ENCODE results near the gene TSC22D4.
"Not testable (repeated sequence)": the region's sequence is repeated elsewhere in the genome, so short reads cannot be mapped to it uniquely, and the experiment has no call there.

DNA sequence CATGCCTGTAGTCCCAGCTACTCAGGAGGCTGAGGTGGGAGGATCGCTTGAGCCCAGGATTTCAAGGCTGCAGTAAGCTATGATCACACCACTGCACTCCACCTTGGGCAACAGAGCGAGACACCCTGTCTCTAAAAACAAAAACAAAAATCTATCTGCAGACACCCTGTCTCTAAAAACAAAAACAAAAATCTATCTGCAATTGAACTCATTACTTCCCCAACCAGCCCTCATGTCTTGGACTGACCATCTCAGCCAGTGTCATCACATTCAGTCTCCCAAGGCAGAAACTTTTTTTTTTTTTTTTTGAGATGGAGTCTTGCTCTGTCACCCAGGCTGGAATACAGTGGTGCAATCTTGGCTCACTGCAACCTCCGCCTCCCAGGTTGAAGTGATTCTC is 25.0 kb upstream of the TSC22D4 start:
- TF ChIP-seq, protein P1, sequence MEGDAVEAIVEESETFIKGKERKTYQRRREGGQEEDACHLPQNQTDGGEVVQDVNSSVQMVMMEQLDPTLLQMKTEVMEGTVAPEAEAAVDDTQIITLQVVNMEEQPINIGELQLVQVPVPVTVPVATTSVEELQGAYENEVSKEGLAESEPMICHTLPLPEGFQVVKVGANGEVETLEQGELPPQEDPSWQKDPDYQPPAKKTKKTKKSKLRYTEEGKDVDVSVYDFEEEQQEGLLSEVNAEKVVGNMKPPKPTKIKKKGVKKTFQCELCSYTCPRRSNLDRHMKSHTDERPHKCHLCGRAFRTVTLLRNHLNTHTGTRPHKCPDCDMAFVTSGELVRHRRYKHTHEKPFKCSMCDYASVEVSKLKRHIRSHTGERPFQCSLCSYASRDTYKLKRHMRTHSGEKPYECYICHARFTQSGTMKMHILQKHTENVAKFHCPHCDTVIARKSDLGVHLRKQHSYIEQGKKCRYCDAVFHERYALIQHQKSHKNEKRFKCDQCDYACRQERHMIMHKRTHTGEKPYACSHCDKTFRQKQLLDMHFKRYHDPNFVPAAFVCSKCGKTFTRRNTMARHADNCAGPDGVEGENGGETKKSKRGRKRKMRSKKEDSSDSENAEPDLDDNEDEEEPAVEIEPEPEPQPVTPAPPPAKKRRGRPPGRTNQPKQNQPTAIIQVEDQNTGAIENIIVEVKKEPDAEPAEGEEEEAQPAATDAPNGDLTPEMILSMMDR (IDR thresholded peaks at IDR 0.05; ENCODE audit: low read depth, low read length, missing input control) = not testable (repeated sequence)
- not testable (repeated sequence) for TF ChIP-seq HNF4A (conservative IDR thresholded peaks at IDR 0.05); EGR1 (IDR thresholded peaks at IDR 0.05; ENCODE audit: low read depth in 2 of 2); RAD21 (IDR thresholded peaks at IDR 0.05); FOXA1 (IDR thresholded peaks at IDR 0.05); YY1 (IDR thresholded peaks at IDR 0.05); GABPA (IDR thresholded peaks at IDR 0.05 in 1 of 2, conservative IDR thresholded peaks at IDR 0.05 in 1 of 2); TAF1 (conservative IDR thresholded peaks at IDR 0.05); SP1 (IDR thresholded peaks at IDR 0.05)
- TF ChIP-seq, protein P2, sequence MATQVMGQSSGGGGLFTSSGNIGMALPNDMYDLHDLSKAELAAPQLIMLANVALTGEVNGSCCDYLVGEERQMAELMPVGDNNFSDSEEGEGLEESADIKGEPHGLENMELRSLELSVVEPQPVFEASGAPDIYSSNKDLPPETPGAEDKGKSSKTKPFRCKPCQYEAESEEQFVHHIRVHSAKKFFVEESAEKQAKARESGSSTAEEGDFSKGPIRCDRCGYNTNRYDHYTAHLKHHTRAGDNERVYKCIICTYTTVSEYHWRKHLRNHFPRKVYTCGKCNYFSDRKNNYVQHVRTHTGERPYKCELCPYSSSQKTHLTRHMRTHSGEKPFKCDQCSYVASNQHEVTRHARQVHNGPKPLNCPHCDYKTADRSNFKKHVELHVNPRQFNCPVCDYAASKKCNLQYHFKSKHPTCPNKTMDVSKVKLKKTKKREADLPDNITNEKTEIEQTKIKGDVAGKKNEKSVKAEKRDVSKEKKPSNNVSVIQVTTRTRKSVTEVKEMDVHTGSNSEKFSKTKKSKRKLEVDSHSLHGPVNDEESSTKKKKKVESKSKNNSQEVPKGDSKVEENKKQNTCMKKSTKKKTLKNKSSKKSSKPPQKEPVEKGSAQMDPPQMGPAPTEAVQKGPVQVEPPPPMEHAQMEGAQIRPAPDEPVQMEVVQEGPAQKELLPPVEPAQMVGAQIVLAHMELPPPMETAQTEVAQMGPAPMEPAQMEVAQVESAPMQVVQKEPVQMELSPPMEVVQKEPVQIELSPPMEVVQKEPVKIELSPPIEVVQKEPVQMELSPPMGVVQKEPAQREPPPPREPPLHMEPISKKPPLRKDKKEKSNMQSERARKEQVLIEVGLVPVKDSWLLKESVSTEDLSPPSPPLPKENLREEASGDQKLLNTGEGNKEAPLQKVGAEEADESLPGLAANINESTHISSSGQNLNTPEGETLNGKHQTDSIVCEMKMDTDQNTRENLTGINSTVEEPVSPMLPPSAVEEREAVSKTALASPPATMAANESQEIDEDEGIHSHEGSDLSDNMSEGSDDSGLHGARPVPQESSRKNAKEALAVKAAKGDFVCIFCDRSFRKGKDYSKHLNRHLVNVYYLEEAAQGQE (IDR thresholded peaks at IDR 0.05) = not testable (repeated sequence)
- TF ChIP-seq, protein P3, sequence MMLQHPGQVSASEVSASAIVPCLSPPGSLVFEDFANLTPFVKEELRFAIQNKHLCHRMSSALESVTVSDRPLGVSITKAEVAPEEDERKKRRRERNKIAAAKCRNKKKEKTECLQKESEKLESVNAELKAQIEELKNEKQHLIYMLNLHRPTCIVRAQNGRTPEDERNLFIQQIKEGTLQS (IDR thresholded peaks at IDR 0.05) = not testable (repeated sequence)
- TF ChIP-seq, protein P4, sequence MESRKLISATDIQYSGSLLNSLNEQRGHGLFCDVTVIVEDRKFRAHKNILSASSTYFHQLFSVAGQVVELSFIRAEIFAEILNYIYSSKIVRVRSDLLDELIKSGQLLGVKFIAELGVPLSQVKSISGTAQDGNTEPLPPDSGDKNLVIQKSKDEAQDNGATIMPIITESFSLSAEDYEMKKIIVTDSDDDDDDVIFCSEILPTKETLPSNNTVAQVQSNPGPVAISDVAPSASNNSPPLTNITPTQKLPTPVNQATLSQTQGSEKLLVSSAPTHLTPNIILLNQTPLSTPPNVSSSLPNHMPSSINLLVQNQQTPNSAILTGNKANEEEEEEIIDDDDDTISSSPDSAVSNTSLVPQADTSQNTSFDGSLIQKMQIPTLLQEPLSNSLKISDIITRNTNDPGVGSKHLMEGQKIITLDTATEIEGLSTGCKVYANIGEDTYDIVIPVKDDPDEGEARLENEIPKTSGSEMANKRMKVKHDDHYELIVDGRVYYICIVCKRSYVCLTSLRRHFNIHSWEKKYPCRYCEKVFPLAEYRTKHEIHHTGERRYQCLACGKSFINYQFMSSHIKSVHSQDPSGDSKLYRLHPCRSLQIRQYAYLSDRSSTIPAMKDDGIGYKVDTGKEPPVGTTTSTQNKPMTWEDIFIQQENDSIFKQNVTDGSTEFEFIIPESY (IDR thresholded peaks at IDR 0.05) = not testable (repeated sequence)
- TF ChIP-seq, protein P5, sequence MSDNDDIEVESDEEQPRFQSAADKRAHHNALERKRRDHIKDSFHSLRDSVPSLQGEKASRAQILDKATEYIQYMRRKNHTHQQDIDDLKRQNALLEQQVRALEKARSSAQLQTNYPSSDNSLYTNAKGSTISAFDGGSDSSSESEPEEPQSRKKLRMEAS (IDR thresholded peaks at IDR 0.05) = not testable (repeated sequence)

All from liver (tissue), 3 donors.